Measurements from ENCODE around the gene AMZ1. TPM values are rescaled to one million over a fixed set of nuclear protein-coding genes. Genes with fewer than 3 reads are reported as not detected.

The AMZ1 gene
- total RNA-seq, 2 donors from 2014 or later, result 0.66 to 1.6 TPM

- peaks cover 13% of the 10 kb centered on the region for H3K36me3 ChIP-seq (ENCODE audit: control insufficient read depth, insufficient read depth, low read length)
- H3K4me3 Mint-ChIP-seq, result no peak overlapping the region
- H3K9me3 Mint-ChIP-seq, result peaks cover 1% of the 10 kb centered on the region
- no peaks in the 10 kb centered on the region for H3K27me3 Mint-ChIP-seq (ENCODE audit: insufficient read depth)
- no peak overlapping the region for H3K9ac ChIP-seq (ENCODE audit: extremely low read depth, low read length, poor library complexity, severe bottlenecking)
- DNase-seq, result no peak
- H3K27me3 ChIP-seq (ENCODE audit: control insufficient read depth, insufficient read depth, low read length, poor library complexity, severe bottlenecking), result no peaks in the 10 kb centered on the region
- H3K36me3 Mint-ChIP-seq (ENCODE audit: low read depth), result peaks cover 42% of the 10 kb centered on the region
- no peak overlapping the region for H3K27ac Mint-ChIP-seq
- no peak overlapping the region for H3K4me3 ChIP-seq (ENCODE audit: low read length)
- H3K9me3 ChIP-seq (ENCODE audit: control insufficient read depth, low read length), result no peaks in the 10 kb centered on the region
- no peaks in the 10 kb centered on the region for H3K4me1 ChIP-seq (ENCODE audit: control insufficient read depth, insufficient read depth, low read length)
- WGBS, 2 experiments (ENCODE audit: insufficient coverage in 1 of 2, insufficient read length in 1 of 2), result 93 to 96% methylated on average over 6 to 10 of the region's 10 CpGs
- no peak for TF ChIP-seq CTCF (conservative IDR thresholded peaks at IDR 0.05)
- H3K4me1 Mint-ChIP-seq, result peaks cover 16% of the 10 kb centered on the region
- H3K27ac ChIP-seq (ENCODE audit: low read depth, low read length), result no peak overlapping the region
These were observed 66.9 kb downstream of the AMZ1 start for GRCh38 chr7:2754912-2755311.

DNA sequence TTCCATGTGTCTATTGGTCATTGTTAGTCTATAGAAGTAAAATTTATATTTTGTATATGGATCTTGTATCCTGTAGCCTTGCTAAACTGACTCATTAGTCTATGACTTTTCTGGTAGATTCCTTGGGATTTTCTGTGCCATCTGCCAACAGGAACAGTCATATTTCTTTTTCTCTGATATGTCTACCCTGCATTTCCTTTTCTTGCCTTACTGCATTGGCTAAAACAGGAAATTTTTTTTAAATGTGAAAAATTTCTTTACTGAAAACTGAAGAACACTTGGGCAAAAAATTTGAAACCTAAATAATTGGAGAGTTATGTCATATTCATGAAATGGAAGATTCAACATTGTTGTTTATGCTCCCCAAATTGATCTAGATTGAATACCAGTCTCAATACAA, 67.5 kb downstream of the AMZ1 start:
- H3K27me3 Mint-ChIP-seq (ENCODE audit: insufficient read depth), result no peaks in the 10 kb centered on the region
- H3K36me3 ChIP-seq (ENCODE audit: control insufficient read depth, insufficient read depth, low read length), result peaks cover 13% of the 10 kb centered on the region
- no peaks in the 10 kb centered on the region for H3K9me3 Mint-ChIP-seq
- no peaks in the 10 kb centered on the region for H3K4me1 ChIP-seq (ENCODE audit: control insufficient read depth, insufficient read depth, low read length)
- TF ChIP-seq CTCF (conservative IDR thresholded peaks at IDR 0.05), result no peak
- no peak overlapping the region for H3K9ac ChIP-seq (ENCODE audit: extremely low read depth, low read length, poor library complexity, severe bottlenecking)
- no peaks in the 10 kb centered on the region for H3K27me3 ChIP-seq (ENCODE audit: control insufficient read depth, insufficient read depth, low read length, poor library complexity, severe bottlenecking)
- H3K4me1 Mint-ChIP-seq, result peaks cover 17% of the 10 kb centered on the region
- peaks cover 40% of the 10 kb centered on the region for H3K36me3 Mint-ChIP-seq (ENCODE audit: low read depth)
- H3K4me3 Mint-ChIP-seq, result no peak overlapping the region
- no peak overlapping the region for H3K4me3 ChIP-seq (ENCODE audit: low read length)
- H3K9me3 ChIP-seq (ENCODE audit: control insufficient read depth, low read length), result no peaks in the 10 kb centered on the region
- no peak overlapping the region for H3K27ac Mint-ChIP-seq
- DNase-seq, result no peak
- no peak overlapping the region for H3K27ac ChIP-seq (ENCODE audit: low read depth, low read length)

DNA sequence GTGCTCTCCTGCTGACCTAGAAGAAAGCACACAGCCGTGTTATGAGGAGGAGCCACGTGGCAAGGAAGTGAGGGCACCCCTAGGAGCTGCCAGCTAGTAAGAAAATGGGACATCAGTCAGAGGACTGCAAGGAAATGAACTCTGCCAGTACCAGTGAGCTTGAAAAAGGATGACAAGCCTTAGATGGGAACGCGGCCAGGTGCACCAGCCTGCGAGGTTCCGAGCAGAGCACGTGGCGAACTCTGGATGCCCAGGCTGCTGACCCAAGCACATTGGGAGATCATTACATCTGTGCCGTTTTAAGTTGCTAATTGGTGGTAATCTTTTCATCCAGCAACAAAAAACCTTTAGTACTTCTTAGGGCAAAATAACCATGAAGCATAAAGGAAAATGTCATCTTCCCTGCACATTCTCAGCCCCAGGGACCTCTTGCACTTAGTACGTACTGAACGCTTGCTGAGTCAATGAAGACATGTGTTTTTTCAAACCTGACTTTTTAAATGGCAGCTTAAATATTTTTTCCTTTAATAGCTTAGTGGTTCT, 69.4 kb downstream of the AMZ1 start:
- Histone ChIP-seq H3K9ac (ENCODE audit: extremely low read depth, low read length, poor library complexity, severe bottlenecking) (no peak overlapping the region), H3K27me3 (ENCODE audit: control insufficient read depth, insufficient read depth, low read length, poor library complexity, severe bottlenecking) (no peaks in the 10 kb centered on the region), H3K4me3 (ENCODE audit: low read length) (no peak overlapping the region), H3K4me1 (ENCODE audit: control insufficient read depth, insufficient read depth, low read length) (no peaks in the 10 kb centered on the region), H3K9me3 (ENCODE audit: control insufficient read depth, low read length) (no peaks in the 10 kb centered on the region), H3K27ac (ENCODE audit: low read depth, low read length) (peak overlapping the region; percentile 78), H3K36me3 (ENCODE audit: control insufficient read depth, insufficient read depth, low read length) (peaks cover 18% of the 10 kb centered on the region)
- Mint-ChIP-seq H3K9me3 (no peaks in the 10 kb centered on the region), H3K36me3 (ENCODE audit: low read depth) (peaks cover 50% of the 10 kb centered on the region), H3K4me3 (no peak overlapping the region), H3K27ac (peak overlapping the region; percentile 79), H3K4me1 (peaks cover 14% of the 10 kb centered on the region), H3K27me3 (ENCODE audit: insufficient read depth) (no peaks in the 10 kb centered on the region)
- TF ChIP-seq CTCF (conservative IDR thresholded peaks at IDR 0.05), result no peak
- WGBS, 2 experiments (ENCODE audit: insufficient coverage in 1 of 2, insufficient read length in 1 of 2), result 87 to 91% methylated on average over 10 to 11 of the region's 11 CpGs
- no peak for DNase-seq

Measured in endodermal cell (in vitro differentiated cells).